Lower leg skin (tissue), 3 donors: Measurements from ENCODE around the gene HS6ST1.

ENCODE experiments used
- POLR2A ChIP-seq, 2 donors: fragments of 450-650 bp; IDR thresholded peaks; one replicate each; pipeline ENCODE4 v1.6.1; 2016 to 2017; ENCODE audit warnings: antibody characterized with exemption in 2 of 2, mild to moderate bottlenecking in 1 of 2, moderate library complexity in 1 of 2
- TF ChIP-seq, protein P1 (sequence below), 3 donors: fragments of 450-650 bp; IDR thresholded peaks; one replicate each; pipeline ENCODE4 v1.5.1; 2016; ENCODE audit warnings: antibody characterized with exemption in 3 of 3, mild to moderate bottlenecking in 3 of 3, moderate library complexity in 2 of 3

DNA sequence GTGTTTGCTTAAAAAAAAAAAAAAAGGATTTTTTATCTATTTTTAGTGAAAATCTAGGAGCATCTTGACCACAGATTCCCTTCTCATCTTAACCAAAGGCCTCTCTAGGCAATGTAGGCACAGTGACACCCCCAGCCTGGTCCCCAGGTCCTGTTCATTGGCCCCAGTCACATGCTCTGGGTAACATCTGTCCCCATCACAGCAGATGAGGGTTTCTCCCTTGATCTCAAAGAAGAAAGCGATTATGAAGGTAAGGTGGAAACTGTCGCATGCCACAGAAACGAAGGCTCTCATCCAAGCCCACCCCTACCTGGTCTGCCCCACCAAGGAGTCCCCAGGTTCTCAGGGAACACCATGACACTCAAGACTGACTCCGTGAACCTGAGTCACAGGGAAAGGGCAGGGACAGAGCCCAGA, 4.7 kb downstream of the HS6ST1 start:
- no peak for TF ChIP-seq POLR2A (IDR thresholded peaks at IDR 0.05)
- TF ChIP-seq, protein P1, sequence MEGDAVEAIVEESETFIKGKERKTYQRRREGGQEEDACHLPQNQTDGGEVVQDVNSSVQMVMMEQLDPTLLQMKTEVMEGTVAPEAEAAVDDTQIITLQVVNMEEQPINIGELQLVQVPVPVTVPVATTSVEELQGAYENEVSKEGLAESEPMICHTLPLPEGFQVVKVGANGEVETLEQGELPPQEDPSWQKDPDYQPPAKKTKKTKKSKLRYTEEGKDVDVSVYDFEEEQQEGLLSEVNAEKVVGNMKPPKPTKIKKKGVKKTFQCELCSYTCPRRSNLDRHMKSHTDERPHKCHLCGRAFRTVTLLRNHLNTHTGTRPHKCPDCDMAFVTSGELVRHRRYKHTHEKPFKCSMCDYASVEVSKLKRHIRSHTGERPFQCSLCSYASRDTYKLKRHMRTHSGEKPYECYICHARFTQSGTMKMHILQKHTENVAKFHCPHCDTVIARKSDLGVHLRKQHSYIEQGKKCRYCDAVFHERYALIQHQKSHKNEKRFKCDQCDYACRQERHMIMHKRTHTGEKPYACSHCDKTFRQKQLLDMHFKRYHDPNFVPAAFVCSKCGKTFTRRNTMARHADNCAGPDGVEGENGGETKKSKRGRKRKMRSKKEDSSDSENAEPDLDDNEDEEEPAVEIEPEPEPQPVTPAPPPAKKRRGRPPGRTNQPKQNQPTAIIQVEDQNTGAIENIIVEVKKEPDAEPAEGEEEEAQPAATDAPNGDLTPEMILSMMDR (IDR thresholded peaks at IDR 0.05), result no peak
